ENCODE data around the gene ASTN2. TPM values are rescaled to one million over a fixed set of nuclear protein-coding genes. Genes with fewer than 3 reads are reported as not detected.

Gene ASTN2
- total RNA-seq, 4 donors from 2014 or later, result 0.94 to 5.6 (median 3.7) TPM

DNA sequence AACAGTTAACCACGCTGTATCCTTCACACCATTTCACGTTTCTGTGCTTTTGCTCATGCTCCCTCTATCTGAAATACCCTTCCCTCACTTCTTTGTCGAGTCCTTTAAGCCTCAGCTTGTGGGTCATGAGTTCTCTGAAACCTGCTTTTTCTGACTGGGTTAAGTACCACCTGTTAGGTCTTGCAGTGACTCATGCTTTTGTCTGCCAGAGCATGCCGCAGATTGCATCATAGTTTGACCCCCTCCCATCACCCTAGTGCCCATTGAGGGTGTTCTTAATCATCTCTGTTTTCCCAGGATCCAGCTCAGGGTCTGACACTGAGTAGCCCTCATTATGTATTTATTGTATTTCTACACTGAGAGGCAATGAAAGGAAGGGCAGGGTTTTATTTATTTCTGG lies 190.2 kb downstream of the ASTN2 start:
- H3K4me3 ChIP-seq (replicated peaks in 1 of 3), result no peak overlapping the region
- DNase-seq, result no peak
- no peaks in the 10 kb centered on the region for H3K4me1 ChIP-seq
- TF ChIP-seq, protein P1, sequence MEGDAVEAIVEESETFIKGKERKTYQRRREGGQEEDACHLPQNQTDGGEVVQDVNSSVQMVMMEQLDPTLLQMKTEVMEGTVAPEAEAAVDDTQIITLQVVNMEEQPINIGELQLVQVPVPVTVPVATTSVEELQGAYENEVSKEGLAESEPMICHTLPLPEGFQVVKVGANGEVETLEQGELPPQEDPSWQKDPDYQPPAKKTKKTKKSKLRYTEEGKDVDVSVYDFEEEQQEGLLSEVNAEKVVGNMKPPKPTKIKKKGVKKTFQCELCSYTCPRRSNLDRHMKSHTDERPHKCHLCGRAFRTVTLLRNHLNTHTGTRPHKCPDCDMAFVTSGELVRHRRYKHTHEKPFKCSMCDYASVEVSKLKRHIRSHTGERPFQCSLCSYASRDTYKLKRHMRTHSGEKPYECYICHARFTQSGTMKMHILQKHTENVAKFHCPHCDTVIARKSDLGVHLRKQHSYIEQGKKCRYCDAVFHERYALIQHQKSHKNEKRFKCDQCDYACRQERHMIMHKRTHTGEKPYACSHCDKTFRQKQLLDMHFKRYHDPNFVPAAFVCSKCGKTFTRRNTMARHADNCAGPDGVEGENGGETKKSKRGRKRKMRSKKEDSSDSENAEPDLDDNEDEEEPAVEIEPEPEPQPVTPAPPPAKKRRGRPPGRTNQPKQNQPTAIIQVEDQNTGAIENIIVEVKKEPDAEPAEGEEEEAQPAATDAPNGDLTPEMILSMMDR (IDR thresholded peaks at IDR 0.05), result no peak
- no peak for TF ChIP-seq POLR2A (IDR thresholded peaks at IDR 0.05)
- H3K36me3 ChIP-seq, result no peaks in the 10 kb centered on the region
- intact Hi-C loops (cut with DNase I), result no loop called here
- no peak overlapping the region for H3K27ac ChIP-seq
- no peaks in the 10 kb centered on the region for H3K9me3 ChIP-seq
- 49 to 61% methylated on average over 4 of the region's 4 CpGs for WGBS, 2 donors
- no peaks in the 10 kb centered on the region for H3K27me3 ChIP-seq

DNA sequence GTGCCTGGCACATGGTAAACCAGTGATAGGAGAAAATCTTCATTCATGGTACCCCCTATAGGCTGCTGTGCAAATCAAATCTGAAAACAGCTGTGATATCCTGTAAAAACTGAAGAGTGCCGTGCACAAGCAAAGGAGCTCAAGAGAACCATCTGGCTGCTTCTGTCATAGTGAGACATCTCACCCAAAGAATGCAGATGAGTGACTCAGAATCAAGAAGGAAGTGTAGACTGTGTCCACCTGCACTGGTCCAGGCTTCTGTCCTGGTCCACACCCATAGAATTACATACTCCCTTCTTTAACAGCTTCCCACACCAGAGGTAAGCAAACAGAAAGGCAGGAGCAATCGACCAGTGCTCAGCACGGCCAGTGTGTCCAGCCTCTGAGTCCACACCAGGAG lies 195.9 kb downstream of the ASTN2 start:
- no peaks in the 10 kb centered on the region for H3K4me1 ChIP-seq
- H3K36me3 ChIP-seq, result no peaks in the 10 kb centered on the region
- TF ChIP-seq POLR2A (IDR thresholded peaks at IDR 0.05), result no peak
- TF ChIP-seq, protein P1 (IDR thresholded peaks at IDR 0.05), result no peak
- H3K4me3 ChIP-seq (replicated peaks in 1 of 3), result no peak overlapping the region
- H3K9me3 ChIP-seq, result no peaks in the 10 kb centered on the region
- no peak for DNase-seq
- intact Hi-C loops (cut with DNase I), result no loop called here
- H3K27ac ChIP-seq, result no peak overlapping the region
- 64 to 65% methylated on average over 3 of the region's 3 CpGs for WGBS, 2 donors
- H3K27me3 ChIP-seq, result no peaks in the 10 kb centered on the region

DNA sequence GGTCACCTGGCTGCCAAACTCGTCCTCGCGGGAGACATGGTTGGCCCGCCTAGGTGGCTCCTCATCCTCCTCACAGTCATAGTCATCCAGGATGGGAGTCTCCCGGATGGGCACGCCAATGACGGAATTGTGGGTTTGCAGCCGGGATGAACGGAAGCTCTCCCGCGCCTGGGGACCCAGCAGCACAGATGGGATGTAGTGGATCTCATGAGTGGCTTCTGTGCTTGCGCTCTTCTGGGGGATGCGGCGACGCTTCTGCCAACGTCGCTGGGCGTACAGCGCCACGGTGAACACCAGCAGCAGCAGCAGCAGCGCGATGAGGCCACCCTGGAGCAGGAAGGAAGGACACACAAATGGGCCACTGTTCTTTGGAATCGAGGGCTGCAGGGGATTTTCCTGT lies 200.4 kb downstream of the ASTN2 start:
- no peaks in the 10 kb centered on the region for H3K27me3 ChIP-seq
- 94 to 95% methylated on average over 14 to 23 of the region's 23 CpGs for WGBS, 2 donors
- intact Hi-C loops (cut with DNase I), result no loop called here
- no peaks in the 10 kb centered on the region for H3K4me1 ChIP-seq
- H3K9me3 ChIP-seq, result no peaks in the 10 kb centered on the region
- H3K36me3 ChIP-seq, result no peaks in the 10 kb centered on the region
- H3K27ac ChIP-seq, result no peak overlapping the region
- H3K4me3 ChIP-seq (replicated peaks in 1 of 3), result no peak overlapping the region
- TF ChIP-seq, protein P1 (IDR thresholded peaks at IDR 0.05), result no peak
- no peak for TF ChIP-seq POLR2A (IDR thresholded peaks at IDR 0.05)
- DNase-seq, result no peak

DNA sequence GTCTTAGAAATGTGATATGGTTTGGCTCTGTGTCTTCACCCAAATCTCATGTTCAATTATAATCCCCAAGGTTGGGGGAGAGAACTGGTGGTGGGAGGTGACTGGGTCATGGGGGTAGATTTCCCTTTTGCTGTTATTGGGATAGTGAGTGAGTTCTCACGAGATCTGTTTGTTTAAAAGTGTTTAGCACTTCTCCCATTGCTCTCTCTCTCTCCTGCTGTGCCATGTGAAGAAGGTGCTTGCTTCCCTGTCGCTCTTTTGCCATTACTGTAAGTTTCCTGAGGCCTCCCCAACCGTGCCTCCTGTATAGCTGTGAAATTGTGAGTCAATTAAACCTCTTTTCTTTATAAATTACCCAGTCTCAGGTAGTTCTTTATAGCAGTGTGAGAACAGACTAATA lies 203.6 kb downstream of the ASTN2 start:
- 7% methylated on average over 3 of the region's 3 CpGs for WGBS, 2 donors
- no peak for DNase-seq
- Histone ChIP-seq H3K4me1 (no peaks in the 10 kb centered on the region), H3K4me3 (replicated peaks in 1 of 3) (no peak overlapping the region), H3K27me3 (no peaks in the 10 kb centered on the region), H3K27ac (no peak overlapping the region), H3K9me3 (no peaks in the 10 kb centered on the region), H3K36me3 (no peaks in the 10 kb centered on the region)
- TF ChIP-seq POLR2A (IDR thresholded peaks at IDR 0.05), result no peak
- TF ChIP-seq, protein P1 (IDR thresholded peaks at IDR 0.05), result no peak
- intact Hi-C loops (cut with DNase I), result no loop called here

DNA sequence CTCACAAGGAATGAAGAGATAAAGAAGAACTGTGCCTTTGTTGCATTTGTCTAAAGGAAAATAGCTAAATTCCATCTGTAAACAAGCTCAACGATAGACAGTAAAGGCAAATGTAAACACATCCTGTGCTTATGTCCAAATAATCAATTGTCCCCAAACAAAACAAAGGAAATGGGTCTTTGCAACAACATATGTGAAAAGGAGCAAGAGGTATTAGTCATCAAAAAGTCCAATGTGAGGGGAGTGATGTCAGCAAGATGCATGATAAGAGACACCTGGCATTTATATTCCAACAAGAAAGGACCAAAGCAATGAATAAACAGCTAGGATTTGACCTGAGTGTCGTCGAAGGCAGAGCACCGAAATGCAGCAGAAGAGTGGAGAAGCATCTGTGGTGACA lies 209.1 kb downstream of the ASTN2 start:
- Histone ChIP-seq H3K36me3 (no peaks in the 10 kb centered on the region), H3K27ac (no peak overlapping the region), H3K27me3 (no peaks in the 10 kb centered on the region), H3K4me1 (no peaks in the 10 kb centered on the region), H3K9me3 (no peaks in the 10 kb centered on the region), H3K4me3 (replicated peaks in 1 of 3) (no peak overlapping the region)
- no peak for DNase-seq
- TF ChIP-seq, protein P1 (IDR thresholded peaks at IDR 0.05), result no peak
- no peak for TF ChIP-seq POLR2A (IDR thresholded peaks at IDR 0.05)
- intact Hi-C loops (cut with DNase I), result no loop called here
- WGBS, 2 donors, result 35 to 44% methylated on average over 4 of the region's 4 CpGs

Measured in thyroid gland (tissue), 4 donors.